HL-60 (cell line): ENCODE measurements around the gene ANTXR1.
"Not testable (repeated sequence)": the region's sequence is repeated elsewhere in the genome, so short reads cannot be mapped to it uniquely, and the experiment has no call there.

Source experiments
- CTCF ChIP-seq: IDR thresholded peaks from one replicate; pipeline ENCODE4 v1.5.1; 2011; ENCODE audit warnings: low read length, control low read depth, inconsistent platforms; ENCODE audit not compliant: insufficient read depth
- POLR2AphosphoS5 ChIP-seq: IDR thresholded peaks from 2 replicates; pipeline ENCODE4 v1.6.1; 2012; ENCODE audit warnings: low read depth
- REST ChIP-seq: IDR thresholded peaks from 2 replicates; pipeline ENCODE4 v1.6.1; 2012; ENCODE audit warnings: low read depth; ENCODE audit not compliant: insufficient replicate concordance

GRCh38 chr2:69230946-69231345 lies 218.0 kb downstream of the ANTXR1 start:
- TF ChIP-seq CTCF, REST, POLR2AphosphoS5: not testable (repeated sequence)
